BE2C (cell line): ENCODE measurements around the gene F11.

Experiments
- DNase-seq: peaks from one replicate; pipeline ENCODE4 v3.0.0-alpha.2; 2020
- H3K27me3 ChIP-seq: fragments of 250-450 bp; sonication (Bioruptor Pico); 2 replicates; pipeline ENCODE4 v1.5.1; 2020; ENCODE audit warnings: mild to moderate bottlenecking
- H3K36me3 ChIP-seq: fragments of 250-450 bp; sonication (Bioruptor Pico); 2 replicates; pipeline ENCODE4 v1.5.1; 2020; ENCODE audit warnings: mild to moderate bottlenecking
- H3K4me1 ChIP-seq: fragments of 250-450 bp; sonication (Bioruptor Pico); 2 replicates; pipeline ENCODE4 v1.5.1; 2020
- H3K4me3 ChIP-seq: 2 replicates; pipeline ENCODE4 v1.5.1; 2011; ENCODE audit warnings: low read depth, low read length
- H3K9me3 ChIP-seq: fragments of 250-450 bp; sonication (Bioruptor Pico); 2 replicates; pipeline ENCODE4 v1.5.1; 2020
- CTCF ChIP-seq: IDR thresholded peaks from 2 replicates; pipeline ENCODE4 v1.5.1; 2012; ENCODE audit warnings: mild to moderate bottlenecking, low read depth, low read length

The F11 gene

GRCh38 chr4:186248643-186249042 is 17.3 kb upstream of the F11 start:
- H3K4me1 ChIP-seq: no peaks in the 10 kb centered on the region
- TF ChIP-seq CTCF: no peak
- no peak overlapping the region for H3K4me3 ChIP-seq
- DNase-seq: no peak
- H3K27me3 ChIP-seq: no peaks in the 10 kb centered on the region; the same call in none of the 2 replicates
- no peaks in the 10 kb centered on the region for H3K9me3 ChIP-seq
- H3K36me3 ChIP-seq: no peaks in the 10 kb centered on the region

DNA sequence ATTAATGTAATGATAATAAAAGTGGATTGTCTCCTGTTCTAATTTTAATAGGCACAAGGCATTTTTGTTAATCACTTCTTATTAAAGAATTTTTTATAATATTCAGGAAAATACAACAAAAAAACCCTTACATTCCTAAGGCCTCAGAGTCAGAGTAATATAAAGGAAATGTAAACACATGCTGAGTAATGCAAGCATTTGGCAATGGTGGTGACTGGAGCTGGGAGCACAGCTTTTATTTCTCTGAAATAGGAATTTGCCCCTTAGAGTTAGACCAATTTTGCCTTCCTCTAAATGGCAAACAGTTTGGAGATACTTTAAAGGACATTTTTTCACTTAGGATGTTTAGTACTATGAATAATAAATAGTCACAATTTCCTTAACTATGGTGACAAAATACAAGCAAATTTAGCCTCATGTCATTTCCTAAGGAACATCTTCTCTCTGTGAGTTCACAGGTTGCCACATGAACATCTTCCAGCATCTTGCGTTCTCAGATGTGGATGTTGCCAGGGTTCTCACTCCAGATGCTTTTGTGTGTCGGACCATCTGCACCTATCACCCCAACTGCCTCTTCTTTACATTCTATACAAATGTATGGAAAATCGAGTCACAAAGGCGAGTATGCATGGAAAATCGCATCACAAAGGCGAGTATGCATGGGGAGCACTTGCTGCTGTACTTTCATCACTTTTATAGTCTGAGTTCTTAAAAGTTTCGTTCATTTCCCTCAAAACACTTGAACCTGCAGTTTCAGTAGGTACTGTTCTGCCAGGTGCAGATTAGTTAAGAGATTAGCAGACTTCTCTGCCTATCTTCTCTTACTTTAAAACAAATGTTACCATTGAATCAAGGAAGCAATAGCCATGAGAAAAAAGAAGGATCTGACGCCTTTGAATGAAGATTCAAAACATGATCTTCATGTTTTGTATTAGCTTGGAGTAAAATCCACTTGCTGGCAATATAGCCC is 15.9 kb upstream of the F11 start:
- Histone ChIP-seq H3K4me1 (no peaks in the 10 kb centered on the region), H3K27me3 (no peaks in the 10 kb centered on the region; the same call in none of the 2 replicates), H3K9me3 (no peaks in the 10 kb centered on the region), H3K4me3 (no peak overlapping the region), H3K36me3 (no peaks in the 10 kb centered on the region)
- no peak for TF ChIP-seq CTCF
- DNase-seq: no peak

DNA sequence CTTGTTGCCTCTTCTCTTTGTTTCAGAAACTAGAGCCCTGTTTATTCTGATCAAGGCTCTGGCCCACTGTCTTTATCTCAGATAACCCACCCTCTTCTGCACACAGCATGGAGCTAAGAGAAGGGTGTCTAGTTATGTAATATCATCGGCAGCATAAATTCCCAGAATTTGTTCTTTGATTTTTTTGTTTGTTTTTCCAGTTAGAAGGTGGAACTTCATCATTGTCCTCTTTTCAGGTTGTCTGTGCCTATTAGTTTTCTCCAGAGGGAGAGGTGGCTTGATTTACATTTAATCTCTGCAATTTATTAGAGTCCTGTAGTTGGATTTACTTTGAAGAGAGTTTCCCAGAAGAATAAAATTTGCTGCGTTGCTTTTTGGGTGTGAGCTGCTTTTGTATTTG is 15.2 kb upstream of the F11 start:
- H3K27me3 ChIP-seq: no peaks in the 10 kb centered on the region; the same call in none of the 2 replicates
- no peaks in the 10 kb centered on the region for H3K36me3 ChIP-seq
- TF ChIP-seq CTCF: no peak
- no peaks in the 10 kb centered on the region for H3K9me3 ChIP-seq
- no peak overlapping the region for H3K4me3 ChIP-seq
- DNase-seq: no peak
- no peaks in the 10 kb centered on the region for H3K4me1 ChIP-seq

DNA sequence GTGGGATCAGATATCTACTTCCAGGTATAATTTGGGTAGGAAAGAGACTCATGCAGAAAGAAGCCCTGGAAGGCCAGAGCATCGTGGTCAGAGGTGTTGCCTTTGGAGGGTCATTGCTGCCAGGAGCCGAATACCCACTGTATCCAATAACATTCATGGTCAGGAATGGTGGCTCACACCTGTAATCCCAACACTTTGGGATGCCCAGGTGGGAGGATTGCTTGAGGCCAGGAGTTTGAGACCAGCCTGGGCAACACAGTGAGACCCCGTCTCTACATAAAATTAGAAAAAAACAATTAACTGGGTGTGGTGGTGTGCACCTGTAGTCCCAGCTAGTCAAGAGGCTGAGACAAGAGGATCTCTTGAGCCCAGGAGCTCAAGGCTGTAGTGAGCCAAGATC is 10.9 kb upstream of the F11 start:
- Histone ChIP-seq H3K9me3 (no peaks in the 10 kb centered on the region), H3K4me3 (no peak overlapping the region)
- no peak for TF ChIP-seq CTCF

GRCh38 chr4:186258216-186258811 is 7.7 kb upstream of the F11 start:
- no peak overlapping the region for H3K4me3 ChIP-seq
- no peak for TF ChIP-seq CTCF
- DNase-seq: no peak

More for the DNA sequence above, 10.9 kb upstream of the F11 start:
- Histone ChIP-seq H3K36me3 (no peaks in the 10 kb centered on the region), H3K27me3 (no peaks in the 10 kb centered on the region; the same call in none of the 2 replicates), H3K4me1 (no peaks in the 10 kb centered on the region)
- no peak for DNase-seq

GRCh38 chr4:186260117-186260503 is 5.9 kb upstream of the F11 start:
- DNase-seq: no peak
- no peaks in the 10 kb centered on the region; the same call in 1 of the 2 replicates for H3K27me3 ChIP-seq
- no peaks in the 10 kb centered on the region for H3K9me3 ChIP-seq
- H3K4me3 ChIP-seq: no peak overlapping the region
- TF ChIP-seq CTCF: no peak
- H3K36me3 ChIP-seq: no peaks in the 10 kb centered on the region
- H3K4me1 ChIP-seq: no peaks in the 10 kb centered on the region

More at GRCh38 chr4:186258216-186258811, 7.7 kb upstream of the F11 start:
- Histone ChIP-seq H3K9me3 (no peaks in the 10 kb centered on the region), H3K36me3 (no peaks in the 10 kb centered on the region), H3K4me1 (no peaks in the 10 kb centered on the region), H3K27me3 (no peaks in the 10 kb centered on the region; the same call in 1 of the 2 replicates)
